ENCODE measurements around the gene NPHS1. TPM values are rescaled to one million over a fixed set of nuclear protein-coding genes. Genes with fewer than 3 reads are reported as not detected.

NPHS1 gene
- total and polyA plus RNA-seq, 2 donors from 2014 or later = 0.25 to 39.7 TPM

DNA sequence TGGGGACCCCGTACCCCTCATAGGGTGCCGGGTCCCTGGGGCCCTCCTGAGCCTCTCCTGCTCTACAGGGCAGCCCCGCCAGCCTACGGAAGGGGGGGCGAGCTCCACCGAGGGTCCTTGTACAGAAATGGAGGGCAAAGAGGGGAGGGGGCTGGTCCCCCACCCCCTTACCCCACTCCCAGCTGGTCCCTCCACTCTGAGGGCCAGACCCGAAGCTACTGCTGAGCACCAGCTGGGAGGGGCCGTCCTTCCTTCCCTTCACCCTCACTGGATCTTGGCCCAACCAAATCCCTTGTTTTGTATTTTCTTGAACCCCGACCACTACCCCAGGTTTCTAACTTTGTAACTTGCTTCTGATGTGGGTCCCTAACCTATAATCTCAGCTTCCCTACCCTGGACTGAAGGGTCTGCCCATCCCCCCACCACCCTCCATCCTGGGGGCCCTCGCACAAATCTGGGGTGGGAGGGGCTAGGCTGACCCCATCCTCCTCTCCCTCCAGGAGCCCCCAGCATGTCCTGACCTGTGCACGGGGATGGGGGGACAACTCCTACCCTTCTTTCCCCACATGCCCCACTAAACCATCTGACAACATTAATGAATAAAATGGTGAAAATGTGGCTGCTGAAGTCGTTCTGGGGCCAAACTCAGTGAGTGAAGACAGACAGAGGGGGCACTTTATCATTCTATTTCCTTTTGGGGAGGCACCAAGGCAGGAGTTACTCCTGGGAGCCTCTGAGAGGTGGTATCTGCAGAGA lies 63.9 kb downstream of the NPHS1 start:
- TF ChIP-seq, protein P1, sequence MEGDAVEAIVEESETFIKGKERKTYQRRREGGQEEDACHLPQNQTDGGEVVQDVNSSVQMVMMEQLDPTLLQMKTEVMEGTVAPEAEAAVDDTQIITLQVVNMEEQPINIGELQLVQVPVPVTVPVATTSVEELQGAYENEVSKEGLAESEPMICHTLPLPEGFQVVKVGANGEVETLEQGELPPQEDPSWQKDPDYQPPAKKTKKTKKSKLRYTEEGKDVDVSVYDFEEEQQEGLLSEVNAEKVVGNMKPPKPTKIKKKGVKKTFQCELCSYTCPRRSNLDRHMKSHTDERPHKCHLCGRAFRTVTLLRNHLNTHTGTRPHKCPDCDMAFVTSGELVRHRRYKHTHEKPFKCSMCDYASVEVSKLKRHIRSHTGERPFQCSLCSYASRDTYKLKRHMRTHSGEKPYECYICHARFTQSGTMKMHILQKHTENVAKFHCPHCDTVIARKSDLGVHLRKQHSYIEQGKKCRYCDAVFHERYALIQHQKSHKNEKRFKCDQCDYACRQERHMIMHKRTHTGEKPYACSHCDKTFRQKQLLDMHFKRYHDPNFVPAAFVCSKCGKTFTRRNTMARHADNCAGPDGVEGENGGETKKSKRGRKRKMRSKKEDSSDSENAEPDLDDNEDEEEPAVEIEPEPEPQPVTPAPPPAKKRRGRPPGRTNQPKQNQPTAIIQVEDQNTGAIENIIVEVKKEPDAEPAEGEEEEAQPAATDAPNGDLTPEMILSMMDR (IDR thresholded peaks at IDR 0.05; ENCODE audit: borderline replicate concordance, extremely low read depth, insufficient read depth) = no peak
- Histone ChIP-seq H3K4me3 (ENCODE audit: low read length in 3 of 3) (no peak overlapping the region), H3K4me1 (ENCODE audit: control insufficient read depth in 2 of 3, insufficient read depth in 2 of 3, low read depth in 1 of 3, low read length in 3 of 3) (no peaks in the 10 kb centered on the region), H3K27me3 (ENCODE audit: control insufficient read depth, insufficient read depth, low read length) (no peaks in the 10 kb centered on the region), H3K9ac (ENCODE audit: low read length in 3 of 3) (no peak overlapping the region), H3K9me3 (ENCODE audit: control insufficient read depth in 2 of 3, insufficient read depth in 1 of 3, low read length in 3 of 3) (no peaks in the 10 kb centered on the region), H3K36me3 (ENCODE audit: control insufficient read depth in 2 of 3, insufficient read depth in 3 of 3, low read length in 3 of 3) (no peaks in the 10 kb centered on the region), H3K27ac (ENCODE audit: low read depth in 2 of 2, low read length in 2 of 2) (no peak overlapping the region)
- FAIRE-seq = no peak
- DNase-seq = no peak
- intact Hi-C loops (cut with DNase I) = no loop called here

DNA sequence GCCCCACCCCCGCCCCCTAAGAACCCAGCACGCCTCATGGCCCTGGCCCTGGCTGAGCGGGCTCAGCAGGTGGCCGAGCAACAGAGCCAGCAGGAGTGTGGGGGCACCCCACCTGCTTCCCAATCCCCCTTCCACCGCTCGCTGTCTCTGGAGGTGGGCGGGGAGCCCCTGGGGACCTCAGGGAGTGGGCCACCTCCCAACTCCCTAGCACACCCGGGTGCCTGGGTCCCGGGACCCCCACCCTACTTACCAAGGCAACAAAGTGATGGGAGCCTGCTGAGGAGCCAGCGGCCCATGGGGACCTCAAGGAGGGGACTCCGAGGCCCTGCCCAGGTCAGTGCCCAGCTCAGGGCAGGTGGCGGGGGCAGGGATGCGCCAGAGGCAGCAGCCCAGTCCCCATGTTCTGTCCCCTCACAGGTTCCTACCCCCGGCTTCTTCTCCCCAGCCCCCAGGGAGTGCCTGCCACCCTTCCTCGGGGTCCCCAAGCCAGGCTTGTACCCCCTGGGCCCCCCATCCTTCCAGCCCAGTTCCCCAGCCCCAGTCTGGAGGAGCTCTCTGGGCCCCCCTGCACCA lies 65.0 kb downstream of the NPHS1 start:
- Histone ChIP-seq H3K27ac (ENCODE audit: low read depth in 2 of 2, low read length in 2 of 2) (no peak overlapping the region), H3K9ac (ENCODE audit: low read length in 3 of 3) (no peak overlapping the region), H3K9me3 (ENCODE audit: control insufficient read depth in 2 of 3, insufficient read depth in 1 of 3, low read length in 3 of 3) (no peaks in the 10 kb centered on the region), H3K27me3 (ENCODE audit: control insufficient read depth, insufficient read depth, low read length) (no peaks in the 10 kb centered on the region), H3K36me3 (ENCODE audit: control insufficient read depth in 2 of 3, insufficient read depth in 3 of 3, low read length in 3 of 3) (no peaks in the 10 kb centered on the region), H3K4me3 (ENCODE audit: low read length in 3 of 3) (no peak overlapping the region), H3K4me1 (ENCODE audit: control insufficient read depth in 2 of 3, insufficient read depth in 2 of 3, low read depth in 1 of 3, low read length in 3 of 3) (no peaks in the 10 kb centered on the region)
- FAIRE-seq = no peak
- intact Hi-C loops (cut with DNase I) = no loop called here
- no peak for DNase-seq
- TF ChIP-seq, protein P1 (IDR thresholded peaks at IDR 0.05; ENCODE audit: borderline replicate concordance, extremely low read depth, insufficient read depth) = no peak

DNA sequence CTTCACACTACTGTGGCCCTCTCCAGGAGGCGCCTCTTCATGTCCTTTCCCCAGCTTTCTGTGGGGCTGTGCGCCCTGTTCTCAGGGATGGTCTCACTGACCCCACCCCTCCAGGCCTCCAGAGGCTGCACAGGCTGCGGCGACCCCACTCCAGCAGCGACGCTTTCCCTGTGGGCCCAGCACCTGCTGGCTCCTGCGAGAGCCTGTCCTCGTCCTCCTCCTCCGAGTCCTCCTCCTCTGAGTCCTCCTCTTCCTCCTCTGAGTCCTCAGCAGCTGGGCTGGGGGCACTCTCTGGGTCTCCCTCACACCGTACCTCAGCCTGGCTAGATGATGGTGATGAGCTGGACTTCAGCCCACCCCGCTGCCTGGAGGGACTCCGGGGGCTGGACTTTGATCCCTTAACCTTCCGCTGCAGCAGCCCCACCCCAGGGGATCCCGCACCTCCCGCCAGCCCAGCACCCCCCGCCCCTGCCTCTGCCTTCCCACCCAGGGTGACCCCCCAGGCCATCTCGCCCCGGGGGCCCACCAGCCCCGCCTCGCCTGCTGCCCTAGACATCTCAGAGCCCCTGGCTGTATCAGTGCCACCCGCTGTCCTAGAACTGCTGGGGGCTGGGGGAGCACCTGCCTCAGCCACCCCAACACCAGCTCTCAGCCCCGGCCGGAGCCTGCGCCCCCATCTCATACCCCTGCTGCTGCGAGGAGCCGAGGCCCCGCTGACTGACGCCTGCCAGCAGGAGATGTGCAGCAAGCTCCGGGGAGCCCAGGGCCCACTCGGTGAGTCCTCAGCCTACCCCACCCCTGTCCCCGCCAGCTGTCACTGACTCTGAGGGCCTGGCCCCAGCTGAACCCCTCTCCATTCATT lies 65.8 kb downstream of the NPHS1 start:
- peak in 2 of 5 donors; percentile 21 to 51 for DNase-seq

More for the DNA sequence above, 65.8 kb downstream of the NPHS1 start:
- TF ChIP-seq, protein P1 (IDR thresholded peaks at IDR 0.05; ENCODE audit: borderline replicate concordance, extremely low read depth, insufficient read depth) = no peak
- Histone ChIP-seq H3K9me3 (ENCODE audit: control insufficient read depth in 2 of 3, insufficient read depth in 1 of 3, low read length in 3 of 3) (no peaks in the 10 kb centered on the region), H3K4me3 (ENCODE audit: low read length in 3 of 3) (no peak overlapping the region), H3K4me1 (ENCODE audit: control insufficient read depth in 2 of 3, insufficient read depth in 2 of 3, low read depth in 1 of 3, low read length in 3 of 3) (no peaks in the 10 kb centered on the region), H3K36me3 (ENCODE audit: control insufficient read depth in 2 of 3, insufficient read depth in 3 of 3, low read length in 3 of 3) (no peaks in the 10 kb centered on the region), H3K9ac (ENCODE audit: low read length in 3 of 3) (no peak overlapping the region), H3K27ac (ENCODE audit: low read depth in 2 of 2, low read length in 2 of 2) (no peak overlapping the region), H3K27me3 (ENCODE audit: control insufficient read depth, insufficient read depth, low read length) (no peaks in the 10 kb centered on the region)
- FAIRE-seq = no peak
- intact Hi-C loops (cut with DNase I) = no loop called here

Measured in kidney (tissue), 14 donors.